ENCODE results near the gene NLRP12. TPM values are rescaled to one million over a fixed set of nuclear protein-coding genes. Genes with fewer than 3 reads are reported as not detected.

The NLRP12 gene, protein sequence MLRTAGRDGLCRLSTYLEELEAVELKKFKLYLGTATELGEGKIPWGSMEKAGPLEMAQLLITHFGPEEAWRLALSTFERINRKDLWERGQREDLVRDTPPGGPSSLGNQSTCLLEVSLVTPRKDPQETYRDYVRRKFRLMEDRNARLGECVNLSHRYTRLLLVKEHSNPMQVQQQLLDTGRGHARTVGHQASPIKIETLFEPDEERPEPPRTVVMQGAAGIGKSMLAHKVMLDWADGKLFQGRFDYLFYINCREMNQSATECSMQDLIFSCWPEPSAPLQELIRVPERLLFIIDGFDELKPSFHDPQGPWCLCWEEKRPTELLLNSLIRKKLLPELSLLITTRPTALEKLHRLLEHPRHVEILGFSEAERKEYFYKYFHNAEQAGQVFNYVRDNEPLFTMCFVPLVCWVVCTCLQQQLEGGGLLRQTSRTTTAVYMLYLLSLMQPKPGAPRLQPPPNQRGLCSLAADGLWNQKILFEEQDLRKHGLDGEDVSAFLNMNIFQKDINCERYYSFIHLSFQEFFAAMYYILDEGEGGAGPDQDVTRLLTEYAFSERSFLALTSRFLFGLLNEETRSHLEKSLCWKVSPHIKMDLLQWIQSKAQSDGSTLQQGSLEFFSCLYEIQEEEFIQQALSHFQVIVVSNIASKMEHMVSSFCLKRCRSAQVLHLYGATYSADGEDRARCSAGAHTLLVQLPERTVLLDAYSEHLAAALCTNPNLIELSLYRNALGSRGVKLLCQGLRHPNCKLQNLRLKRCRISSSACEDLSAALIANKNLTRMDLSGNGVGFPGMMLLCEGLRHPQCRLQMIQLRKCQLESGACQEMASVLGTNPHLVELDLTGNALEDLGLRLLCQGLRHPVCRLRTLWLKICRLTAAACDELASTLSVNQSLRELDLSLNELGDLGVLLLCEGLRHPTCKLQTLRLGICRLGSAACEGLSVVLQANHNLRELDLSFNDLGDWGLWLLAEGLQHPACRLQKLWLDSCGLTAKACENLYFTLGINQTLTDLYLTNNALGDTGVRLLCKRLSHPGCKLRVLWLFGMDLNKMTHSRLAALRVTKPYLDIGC
- not detected in 5 replicates for total RNA-seq (2022; extraction: Qiagen RNA extraction)

DNA sequence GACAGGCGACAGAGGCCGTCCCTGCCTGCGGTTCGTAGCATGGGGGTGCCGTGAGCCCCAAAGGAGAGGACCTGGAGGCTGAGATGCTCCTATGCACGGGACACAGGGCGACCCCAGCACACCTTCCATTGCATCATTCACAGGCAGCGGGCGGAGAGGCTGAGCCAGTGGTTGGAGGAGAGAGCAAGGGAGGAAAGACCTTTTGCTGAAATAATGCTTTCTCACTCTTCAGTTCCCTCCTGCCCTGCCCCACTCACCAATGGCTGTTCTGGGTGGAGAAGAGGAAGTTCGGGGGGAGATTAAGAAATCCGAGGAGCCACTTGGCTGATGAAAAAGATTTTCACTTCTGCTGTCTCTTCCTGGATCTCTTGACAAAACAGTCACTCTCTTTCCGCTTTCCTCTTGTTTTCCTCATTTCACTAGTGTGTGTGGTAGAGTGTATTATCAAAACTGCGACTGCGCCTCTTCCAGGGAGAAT, at the start of gene NLRP12:
Gene NLRP12 (minus strand): TSS at position 181 of the 478 bp plus-strand sequence. CDS start 140 bp downstream, at position 41.

GRCh38 chr19:53867225-53868090, 43.3 kb upstream of the NLRP12 start, which contains the start of gene MYADM:
Gene MYADM, plus strand, starts transcription at chr19:53867883. Its CDS starts 5,647 bp downstream, at chr19:53873530.

Other genes starting within 250 kb of the NLRP12 start
- not detected in 5 replicates for gene DPRX, start 192.3 kb downstream of the NLRP12 start, total RNA-seq (2022; extraction: Qiagen RNA extraction)
- 231 to 314 TPM (median 278 TPM) in 5 replicates for gene MYADM, start 43.6 kb upstream of the NLRP12 start, total RNA-seq (2022; extraction: Qiagen RNA extraction)
- gene PRKCG, start 57.9 kb upstream of the NLRP12 start, total RNA-seq (2022; extraction: Qiagen RNA extraction) = 4.0 to 6.3 TPM (median 5.3 TPM) in 5 replicates
- 5.7 to 8.7 TPM (median 8.1 TPM) in 5 replicates for gene CACNG7, start 85.0 kb upstream of the NLRP12 start, total RNA-seq (2022; extraction: Qiagen RNA extraction)
- 0.47 to 0.82 TPM (median 0.75 TPM) in 5 replicates for gene CACNG8, start 138.6 kb upstream of the NLRP12 start, total RNA-seq (2022; extraction: Qiagen RNA extraction)
- gene CACNG6, start 167.3 kb upstream of the NLRP12 start, total RNA-seq (2022; extraction: Qiagen RNA extraction) = 10.3 to 12.7 TPM (median 11.0 TPM) in 5 replicates
- gene VSTM1, start 239.6 kb upstream of the NLRP12 start, total RNA-seq (2022; extraction: Qiagen RNA extraction) = 0.43 to 0.83 TPM (median 0.50 TPM) in 5 replicates

Data from A549 treated with AZD2906 at 1 μM for 4 hours (cell line).